HepG2 (cell line): ENCODE results near the gene MMP28. TPM values are rescaled to one million over a fixed set of nuclear protein-coding genes. Genes with fewer than 3 reads are reported as not detected.

ENCODE experiments used
- ATAC-seq: fragments of 200-7000 bp; cut with Tn5 transposase; 3 replicates; pipeline ENCODE4 v1.9.1; 2020; ENCODE audit warnings: mild to moderate bottlenecking, moderate library complexity
- BruUV-seq: library from RNA; stranded (reverse); fragments of 400-500 nt; replicated peaks from 2 replicates; lab custom pipeline; 2021; lab: Mats Ljungman, UMichigan
- CTCF ChIA-PET: fragments of 300-600 bp; formaldehyde crosslinking; extraction: SDS; loops from one replicate; lab custom pipeline; 2021; ENCODE audit warnings: low total read pairs, inconsistent platforms, low intra/inter-chr PET ratio; lab: Yijun Ruan, JAX
- POLR2A ChIA-PET: fragments of 350-600 bp; sonication (Branson Sonifier 250); formaldehyde crosslinking; loops from one replicate; lab custom pipeline; 2020; ENCODE audit warnings: antibody characterized with exemption, inconsistent platforms; lab: Yijun Ruan, JAX
- DNase-seq: peaks from one replicate; pipeline ENCODE4 v3.0.0-alpha.2; 2015; ENCODE audit warnings: low spot score
- FAIRE-seq: peaks from 3 replicates; lab custom pipeline; 2011; peaks lifted over from hg19 to GRCh38; lab: Jason Lieb, UNC
- H2AFZ ChIP-seq: one replicate; pipeline ENCODE4 v1.6.1; 2011; ENCODE audit warnings: low read length, inconsistent platforms
- H3K27ac ChIP-seq: fragments of 300-600 bp; 3 replicates; pipeline ENCODE4 v1.8.0; 2011; ENCODE audit warnings: mixed run types, mild to moderate bottlenecking, mixed read lengths, low read length, inconsistent platforms; ENCODE audit not compliant: insufficient read depth; ENCODE audit errors: extremely low read length
- H3K27me3 ChIP-seq, 2 experiments: fragments of 200-600 bp in 1 of 2; 2 replicates in 1 of 2; 3 replicates in 1 of 2; pipeline versions ENCODE4 v1.6.0 to v1.8.0; 2011; ENCODE audit warnings: low read length in 2 of 2, mild to moderate bottlenecking in 2 of 2, moderate library complexity in 2 of 2, inconsistent platforms in 1 of 2; ENCODE audit not compliant: insufficient read depth in 2 of 2, control insufficient read depth in 1 of 2
- H3K36me3 ChIP-seq, 2 experiments: fragments of 200-600 bp in 1 of 2; replicated peaks in 1 of 2; 2 replicates in 1 of 2; 3 replicates in 1 of 2; pipeline versions ENCODE4 v1.5.1 to v1.8.0; 2011; ENCODE audit warnings: low read length in 2 of 2, inconsistent platforms in 1 of 2; ENCODE audit not compliant: insufficient read depth in 2 of 2, control insufficient read depth in 1 of 2
- H3K4me1 ChIP-seq: 2 replicates; pipeline ENCODE4 v1.5.1; 2012; ENCODE audit warnings: low read length, inconsistent platforms; ENCODE audit not compliant: insufficient read depth
- H3K4me2 ChIP-seq: 2 replicates; pipeline ENCODE4 v1.6.0; 2011; ENCODE audit warnings: low read depth, low read length, inconsistent platforms
- H3K4me3 ChIP-seq, 3 experiments: fragments of 200-600 bp in 1 of 3; sonication (generic), shearing (Covaris generic) in 1 of 3; replicated peaks in 1 of 3; 2 replicates each; pipeline ENCODE4 v1.5.1; 2011 to 2016; ENCODE audit warnings: low read length in 3 of 3, inconsistent platforms in 2 of 3, low read depth in 2 of 3, mild to moderate bottlenecking in 2 of 3, control low read depth in 1 of 3, mixed read lengths in 1 of 3; ENCODE audit not compliant: insufficient read depth in 1 of 3
- H3K79me2 ChIP-seq: one replicate; pipeline ENCODE4 v1.6.1; 2011; ENCODE audit warnings: low read length, inconsistent platforms; ENCODE audit not compliant: insufficient read depth
- H3K9ac ChIP-seq: 2 replicates; pipeline ENCODE4 v1.6.0; 2011; ENCODE audit warnings: mild to moderate bottlenecking, low read depth, low read length, inconsistent platforms; ENCODE audit not compliant: insufficient read depth
- H3K9me3 ChIP-seq: 2 replicates; pipeline ENCODE4 v1.5.1; 2012; ENCODE audit warnings: mild to moderate bottlenecking, low read length
- H4K20me1 ChIP-seq: 2 replicates; pipeline ENCODE4 v1.6.0; 2011; ENCODE audit warnings: inconsistent platforms, mild to moderate bottlenecking, low read length, moderate library complexity; ENCODE audit not compliant: insufficient read depth
- HCFC1 ChIP-seq: fragments of 150-350 bp; IDR thresholded peaks from 2 replicates; pipeline ENCODE4 v1.6.1; 2014; ENCODE audit warnings: low read depth, low read length
- ZBED4 ChIP-seq: sonication (generic); formaldehyde crosslinking; IDR thresholded peaks from 2 replicates; pipeline ENCODE4 v1.4.0; 2020; ENCODE audit warnings: missing genetic modification reagents, borderline replicate concordance
- ZNF687 ChIP-seq: sonication (generic); formaldehyde crosslinking; IDR thresholded peaks from 2 replicates; pipeline ENCODE4 v1.5.1; 2020; ENCODE audit warnings: mild to moderate bottlenecking, missing genetic modification reagents, moderate library complexity
- WGBS: methylation state at CpG from one replicate; pipeline ENCODE4 v1.1.6; 2017; ENCODE audit warnings: low lambda C conversion rate; 5-methylcytosine and 5-hydroxymethylcytosine counted together
- in situ Hi-C: cut with HindIII; loops from 2 replicates; pipeline ENCODE4 v1.10.0; 2017; ENCODE audit warnings: low pct_unique_long_range_greater_than_20kb; ENCODE audit not compliant: extremely low pct_ligation_motif_present
- intact Hi-C: fragments of 100-400 bp; cut with micrococcal nuclease; formaldehyde crosslinking; loops from one replicate; pipeline ENCODE4 v1.10.0; 2022; ENCODE audit not compliant: unreplicated experiment
- polyA plus RNA-seq, 8 experiments: library from polyadenylated mRNA; depleted of rRNA in 3 of 8; stranded (reverse) in 7 of 8; unstranded in 1 of 8; fragments of >200 nt; fragmentation: Illumina TruSeq in 4 of 8; extraction: Trizol in 4 of 8; gene quantifications; 2 replicates each; pipeline versions ENCODE4 v1.2.1 to v1.2.3, GENCODE V29; 2011 to 2016; ENCODE audit warnings: low read depth in 4 of 8, missing spikeins in 1 of 8, mixed read lengths in 1 of 8; ENCODE audit not compliant: insufficient read depth in 1 of 8
- total RNA-seq, 5 experiments: library from RNA; depleted of rRNA; stranded (reverse); fragments of >200 nt; fragmentation: Illumina TruSeq; extraction: Trizol; gene quantifications; 2 replicates each; pipeline ENCODE4 v1.2.3, GENCODE V29; 2016; ENCODE audit warnings: low read depth in 1 of 5

The MMP28 gene
- total and polyA plus RNA-seq, 2 of the 13 experiments (the other 11 are each of a cell fraction or from before 2014, with no cell fraction given), result not detected

GRCh38 chr17:35757243-35757642 is 38.2 kb downstream of the MMP28 start (continued):
- no peak for TF ChIP-seq ZBED4
- TF ChIP-seq, all 625 proteins: peak for 0

GRCh38 chr17:35752945-35753764 is 42.3 kb downstream of the MMP28 start, which contains the start of gene GAS2L2:
TSS of gene GAS2L2 (minus strand) at chr17:35753239. CDS start at chr17:35752850, 389 bp downstream.
- intact Hi-C loops (no loop called here), in situ Hi-C loops (no loop called here)
- H3K79me2 ChIP-seq, result no peaks in the 10 kb centered on the region
- POLR2A ChIA-PET, result interaction anchor here (0.8 kb wide), 1 partner anchor 11 kb away, joined by 4 read pairs; no protein-coding TSS in a partner anchor
- DNase-seq, result no peak
- no peaks in the 10 kb centered on the region for H4K20me1 ChIP-seq
- no peak for FAIRE-seq
- H3K4me3 ChIP-seq, result peak within 1 kb of the TSS in 1 of 3 experiments; percentile 45; a peak in 2 of 6 replicates
- H3K4me2 ChIP-seq, result peak within 1 kb of the TSS; percentile 57
- no peak within 1 kb of the TSS for H3K9ac ChIP-seq
- H3K9me3 ChIP-seq, result no peaks in the 10 kb centered on the region
- TF ChIP-seq HCFC1 (no peak), ZNF687 (CRISPR knock-in tag) (peak; percentile 32)
- BruUV-seq, result no TSS peak
- CTCF ChIA-PET, result no interaction called here
- WGBS, result 31% methylated on average over 4 of the region's 9 CpGs
- H3K27ac ChIP-seq, result no peak within 1 kb of the TSS
- H2AFZ ChIP-seq, result no peak within 1 kb of the TSS
- H3K27me3 ChIP-seq, result peaks cover 2 to 48% of the 10 kb centered on the region in 2 experiments; a peak in 4 of 5 replicates
- peak; percentile 51 for ATAC-seq
- H3K36me3 ChIP-seq, result no peaks in the 10 kb centered on the region
- peaks cover 21% of the 10 kb centered on the region for H3K4me1 ChIP-seq
